ENCODE measurements around the gene RANBP1. TPM values are rescaled to one million over a fixed set of nuclear protein-coding genes. Genes with fewer than 3 reads are reported as not detected.

The RANBP1 gene
- total and polyA plus RNA-seq, 9 of the 15 experiments (the other 6 are each of a cell fraction or from before 2014, with no cell fraction given): 162 to 2,891 (median 1,289) TPM

GRCh38 chr22:20079745-20080444 lies 36.0 kb upstream of the RANBP1 start, which contains the start of gene DGCR8 (continued):
- TF ChIP-seq IRF2 (CRISPR knock-in tag; IDR thresholded peaks at IDR 0.05): no peak
- TF ChIP-seq KDM1A (IDR thresholded peaks at IDR 0.05): no peak
- peak; percentile 78 for TF ChIP-seq BHLHE40 (IDR thresholded peaks at IDR 0.05; ENCODE audit: low read length)
- TF ChIP-seq MED1 (CRISPR knock-in tag; IDR thresholded peaks at IDR 0.05; ENCODE audit: borderline replicate concordance): no peak
- TF ChIP-seq OTX1 (CRISPR knock-in tag; IDR thresholded peaks at IDR 0.05): peak; percentile 98
- TF ChIP-seq TBL1XR1 (IDR thresholded peaks at IDR 0.05; ENCODE audit: low read length in 2 of 2): peak in 1 of 2 experiments; percentile 74; a peak in 2 of 4 replicates
- TF ChIP-seq ARID3B (CRISPR knock-in tag; IDR thresholded peaks at IDR 0.05; ENCODE audit: borderline replicate concordance): peak; percentile 97
- TF ChIP-seq EWSR1 (IDR thresholded peaks at IDR 0.05; ENCODE audit: borderline replicate concordance, low read depth, partially characterized antibody): no peak
- no peak for TF ChIP-seq XRCC4 (IDR thresholded peaks at IDR 0.05; ENCODE audit: extremely low read depth, insufficient read depth, insufficient read length)
- TF ChIP-seq PTBP1 (IDR thresholded peaks at IDR 0.05; ENCODE audit: low read depth, low read length): no peak
- TF ChIP-seq HNRNPUL1 (IDR thresholded peaks at IDR 0.05; ENCODE audit: low read length): no peak
- TF ChIP-seq SUPT5H (IDR thresholded peaks at IDR 0.05): no peak
- peak in 1 of 3 experiments; percentile 50 for TF ChIP-seq YY1 (IDR thresholded peaks at IDR 0.05; ENCODE audit: borderline replicate concordance in 1 of 3, control insufficient read depth in 1 of 3, extremely low read depth in 1 of 3, insufficient read depth in 3 of 3, insufficient read length in 1 of 3, insufficient replicate concordance in 2 of 3, low read depth in 1 of 3, low read length in 2 of 3)
- TF ChIP-seq FOS (IDR thresholded peaks at IDR 0.05; ENCODE audit: extremely low read depth, insufficient read length): no peak
- no peak for TF ChIP-seq ZFP91 (CRISPR knock-in tag; IDR thresholded peaks at IDR 0.05)
- TF ChIP-seq DEAF1 (CRISPR knock-in tag; IDR thresholded peaks at IDR 0.05): no peak
- TF ChIP-seq MAFG (tag; conservative IDR thresholded peaks at IDR 0.05): no peak
- TF ChIP-seq AFF1 (IDR thresholded peaks at IDR 0.05; ENCODE audit: low read depth in 1 of 2, partially characterized antibody in 2 of 2): no peak
- no peak for TF ChIP-seq ZNF507 (tag; conservative IDR thresholded peaks at IDR 0.05)

All from K562 (cell line).